B cell (primary cell): Measurements from ENCODE around the gene CASP8AP2.
"Not testable (repeated sequence)": the region's sequence is repeated elsewhere in the genome, so short reads cannot be mapped to it uniquely, and the experiment has no call there.

Source experiments
- EZH2 ChIP-seq: IDR thresholded peaks from 2 replicates; pipeline ENCODE4 v1.6.1; 2012; ENCODE audit warnings: borderline replicate concordance, low read depth, mild to moderate bottlenecking, moderate library complexity, low read length; ENCODE audit not compliant: insufficient read depth, poor library complexity, severe bottlenecking
- TF ChIP-seq, protein P1 (sequence below): fragments of 200-600 bp; IDR thresholded peaks from one replicate; pipeline ENCODE4 v1.8.0; 2022; ENCODE audit warnings: antibody characterized with exemption, mild to moderate bottlenecking

- TF ChIP-seq, protein P1, sequence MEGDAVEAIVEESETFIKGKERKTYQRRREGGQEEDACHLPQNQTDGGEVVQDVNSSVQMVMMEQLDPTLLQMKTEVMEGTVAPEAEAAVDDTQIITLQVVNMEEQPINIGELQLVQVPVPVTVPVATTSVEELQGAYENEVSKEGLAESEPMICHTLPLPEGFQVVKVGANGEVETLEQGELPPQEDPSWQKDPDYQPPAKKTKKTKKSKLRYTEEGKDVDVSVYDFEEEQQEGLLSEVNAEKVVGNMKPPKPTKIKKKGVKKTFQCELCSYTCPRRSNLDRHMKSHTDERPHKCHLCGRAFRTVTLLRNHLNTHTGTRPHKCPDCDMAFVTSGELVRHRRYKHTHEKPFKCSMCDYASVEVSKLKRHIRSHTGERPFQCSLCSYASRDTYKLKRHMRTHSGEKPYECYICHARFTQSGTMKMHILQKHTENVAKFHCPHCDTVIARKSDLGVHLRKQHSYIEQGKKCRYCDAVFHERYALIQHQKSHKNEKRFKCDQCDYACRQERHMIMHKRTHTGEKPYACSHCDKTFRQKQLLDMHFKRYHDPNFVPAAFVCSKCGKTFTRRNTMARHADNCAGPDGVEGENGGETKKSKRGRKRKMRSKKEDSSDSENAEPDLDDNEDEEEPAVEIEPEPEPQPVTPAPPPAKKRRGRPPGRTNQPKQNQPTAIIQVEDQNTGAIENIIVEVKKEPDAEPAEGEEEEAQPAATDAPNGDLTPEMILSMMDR: not testable (repeated sequence)
- not testable (repeated sequence) for TF ChIP-seq EZH2
Observed at GRCh38 chr6:89828475-89828987, 1.1 kb upstream of the CASP8AP2 start.
